ENCODE data around the gene CORO7. TPM values are rescaled to one million over a fixed set of nuclear protein-coding genes. Genes with fewer than 3 reads are reported as not detected.
"Not testable (repeated sequence)": the region's sequence is repeated elsewhere in the genome, so short reads cannot be mapped to it uniquely, and the experiment has no call there.

CORO7 gene
- polyA plus RNA-seq, 1 of the 3 experiments (the other 2 are of a cell fraction): 25.8 TPM

DNA sequence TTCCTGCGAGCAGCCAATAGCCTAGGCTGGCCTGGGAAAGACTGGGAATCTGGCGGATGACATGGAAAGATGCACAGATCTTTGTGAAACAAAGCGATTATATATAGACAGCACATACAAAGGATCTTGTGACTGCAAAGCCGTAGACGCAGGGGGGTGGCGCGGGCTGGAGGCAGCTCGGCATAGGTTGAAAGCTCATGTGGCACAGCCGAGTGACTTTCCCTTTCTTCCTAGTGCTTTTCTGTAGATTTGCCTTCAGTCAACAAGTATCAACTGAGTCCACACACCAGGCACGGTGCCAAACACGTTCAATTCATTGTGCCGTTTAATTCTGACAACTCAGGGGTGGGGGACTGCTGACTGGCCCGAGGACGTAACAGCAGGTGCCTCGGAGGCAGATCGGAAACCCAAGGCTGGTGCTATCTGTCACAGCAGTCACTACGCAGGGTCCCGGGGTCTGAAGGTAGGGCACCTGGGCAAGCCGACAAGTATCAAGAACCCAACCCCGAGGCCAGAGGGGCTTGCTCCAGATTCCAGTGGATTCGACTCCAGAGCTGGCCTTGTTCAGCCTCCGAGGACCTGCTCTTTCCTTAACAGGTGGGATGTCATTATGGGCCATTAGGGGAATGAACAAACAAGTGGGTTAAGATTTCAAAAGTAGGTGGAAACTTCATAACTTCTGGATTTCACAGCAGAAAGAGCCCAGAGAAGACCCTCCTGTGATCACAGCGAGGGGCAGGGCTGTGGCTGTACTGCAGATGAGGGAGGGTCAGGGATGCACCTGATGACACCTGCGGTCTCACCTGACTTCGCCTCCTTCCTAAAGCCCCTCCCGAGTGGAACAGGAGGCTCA, 71.2 kb downstream of the CORO7 start:
- no peaks in the 10 kb centered on the region for H3K9me3 ChIP-seq
- H3K9ac ChIP-seq: no peak overlapping the region
- ChIA-PET POLR2A (no interaction called here), CTCF (interaction anchor here (1.7 to 13.0 kb wide), 3 partner anchors 9 to 58 kb away, joined by 6 to 205 read pairs (median 6); no protein-coding TSS in a partner anchor)
- no peaks in the 10 kb centered on the region for H3K9me2 ChIP-seq
- H3K27me3 ChIP-seq (ENCODE audit: insufficient read depth): no peaks in the 10 kb centered on the region
- no peak for DNase-seq
- peaks cover 0 to 13% of the 10 kb centered on the region in 2 experiments; a peak in 1 of 4 replicates for H3K4me1 ChIP-seq (ENCODE audit: control insufficient read depth in 1 of 2, insufficient read depth in 2 of 2, low read depth in 1 of 2, low read length in 1 of 2)
- 85% methylated on average over 24 of the region's 26 CpGs for WGBS (ENCODE audit: low lambda C conversion rate)
- H3K79me2 ChIP-seq (ENCODE audit: insufficient read depth): peaks cover 80% of the 10 kb centered on the region
- no peaks in the 10 kb centered on the region for H3F3A ChIP-seq (replicated peaks; ENCODE audit: insufficient read depth)
- no peak overlapping the region for H2AFZ ChIP-seq (ENCODE audit: low read depth)
- H3K36me3 ChIP-seq (replicated peaks in 1 of 2; ENCODE audit: control insufficient read depth in 1 of 2, insufficient read depth in 2 of 2, low read length in 1 of 2): peaks cover 0 to 8% of the 10 kb centered on the region in 2 experiments
- no peak overlapping the region for H3K4me3 ChIP-seq (ENCODE audit: low read depth in 2 of 2, low read length in 1 of 2)
- TF ChIP-seq GATA2 (CRISPR knock-in tag; IDR thresholded peaks at IDR 0.05) (no peak), EZH2phosphoT487 (IDR thresholded peaks at IDR 0.05; ENCODE audit: borderline replicate concordance, low read depth) (no peak), GABPA (IDR thresholded peaks at IDR 0.05; ENCODE audit: low read depth) (no peak)
- no peak overlapping the region for H3K4me2 ChIP-seq
- no peak overlapping the region for H3K27ac ChIP-seq (ENCODE audit: low read depth in 2 of 2, low read length in 1 of 2)
- H4K20me1 ChIP-seq (ENCODE audit: insufficient read depth): peaks cover 43% of the 10 kb centered on the region

DNA sequence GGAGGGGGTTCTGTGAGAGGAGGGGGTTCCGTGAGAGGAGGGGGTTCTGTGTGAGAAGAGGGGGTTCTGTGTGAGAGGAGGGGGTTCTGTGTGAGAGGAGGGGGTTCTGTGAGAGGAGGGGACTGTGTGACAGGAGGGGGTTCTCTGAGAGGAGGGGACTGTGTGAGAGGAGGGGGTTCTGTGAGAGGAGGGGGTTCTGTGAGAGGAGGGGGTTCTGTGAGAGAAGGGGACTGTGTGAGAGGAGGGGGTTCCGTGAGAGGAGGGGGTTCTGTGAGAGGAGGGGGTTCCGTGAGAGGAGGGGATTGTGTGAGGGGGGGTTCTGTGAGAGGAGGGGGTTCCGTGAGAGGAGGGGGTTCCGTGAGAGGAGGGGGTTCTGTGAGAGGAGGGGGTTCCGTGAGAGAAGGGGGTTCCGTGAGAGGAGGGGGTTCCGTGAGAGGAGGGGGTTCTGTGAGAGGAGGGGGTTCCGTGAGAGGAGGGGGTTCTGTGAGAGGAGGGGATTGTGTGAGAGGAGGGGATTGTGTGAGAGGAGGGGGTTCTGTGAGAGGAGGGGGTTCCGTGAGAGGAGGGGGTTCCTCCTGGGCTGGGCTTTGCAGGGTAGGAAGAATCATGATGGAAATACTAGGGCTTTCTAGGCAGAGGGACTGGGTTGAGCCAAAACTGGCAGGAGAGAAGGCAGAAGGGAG, 72.0 kb downstream of the CORO7 start:
- H3K4me1 ChIP-seq (ENCODE audit: control insufficient read depth in 1 of 2, insufficient read depth in 2 of 2, low read depth in 1 of 2, low read length in 1 of 2): peaks cover 0 to 21% of the 10 kb centered on the region in 2 experiments; a peak in 1 of 4 replicates
- H3K4me3 ChIP-seq (ENCODE audit: low read depth in 2 of 2, low read length in 1 of 2); H3K9me2 ChIP-seq; H3K9me3 ChIP-seq; H3K27me3 ChIP-seq (ENCODE audit: insufficient read depth); H3K9ac ChIP-seq; H3K27ac ChIP-seq (ENCODE audit: low read depth in 2 of 2, low read length in 1 of 2); DNase-seq; H3K4me2 ChIP-seq; POLR2A ChIA-PET; H2AFZ ChIP-seq (ENCODE audit: low read depth); H3F3A ChIP-seq (replicated peaks; ENCODE audit: insufficient read depth): not testable (repeated sequence)
- WGBS (ENCODE audit: low lambda C conversion rate): 47% methylated on average over 10 of the region's 10 CpGs
- CTCF ChIA-PET: interaction anchor here (7.3 to 13.0 kb wide), 3 partner anchors 15 to 59 kb away, joined by 71 to 205 read pairs (median 153); no protein-coding TSS in a partner anchor
- peaks cover 37% of the 10 kb centered on the region for H4K20me1 ChIP-seq (ENCODE audit: insufficient read depth)
- H3K36me3 ChIP-seq (replicated peaks in 1 of 2; ENCODE audit: control insufficient read depth in 1 of 2, insufficient read depth in 2 of 2, low read length in 1 of 2): peaks cover 0 to 10% of the 10 kb centered on the region in 2 experiments
- peaks cover 72% of the 10 kb centered on the region for H3K79me2 ChIP-seq (ENCODE audit: insufficient read depth)

DNA sequence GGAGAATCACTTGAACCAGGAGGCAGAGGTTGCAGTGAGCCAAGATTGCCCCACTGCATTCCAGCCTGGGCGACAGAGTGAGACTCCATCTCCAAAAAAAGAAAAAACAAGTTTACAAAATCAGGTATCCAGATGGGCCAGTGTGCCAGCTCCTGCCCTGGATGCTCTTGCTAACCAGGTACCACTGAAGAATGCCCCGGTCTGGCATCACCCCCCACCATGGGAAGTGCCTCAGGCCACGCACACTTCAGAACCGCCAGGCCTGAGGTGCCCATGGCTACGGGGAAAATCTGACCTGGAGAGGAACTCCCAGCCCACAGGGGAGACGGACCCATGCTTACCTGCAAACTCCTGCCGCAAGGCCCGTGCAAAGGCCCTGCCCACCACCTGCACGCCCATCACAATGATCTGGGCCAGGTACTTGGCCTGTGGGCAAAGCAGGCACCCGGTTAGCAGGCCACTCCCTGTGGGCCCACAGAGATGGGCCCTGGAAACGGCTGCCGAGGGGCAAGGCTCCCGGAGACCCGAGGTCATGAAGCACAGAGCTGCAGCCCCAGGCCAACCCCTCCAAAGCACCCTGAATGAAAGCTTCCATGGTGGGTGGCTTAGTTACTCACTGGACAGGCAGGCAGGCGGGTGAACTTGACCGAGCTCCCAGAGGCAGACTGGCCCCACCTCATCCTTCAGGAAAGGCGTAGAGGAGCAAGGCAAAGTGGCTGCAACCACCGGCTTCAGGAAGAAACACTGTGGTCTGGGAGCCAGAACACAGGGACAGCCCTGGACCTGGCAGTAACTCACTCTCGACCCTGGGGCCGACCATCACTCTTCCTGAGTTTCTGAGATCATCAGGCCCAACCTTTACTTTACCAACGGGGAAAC, 73.3 kb downstream of the CORO7 start:
- Histone ChIP-seq H3K9me3 (no peaks in the 10 kb centered on the region), H3K9me2 (no peaks in the 10 kb centered on the region), H3K27ac (ENCODE audit: low read depth in 2 of 2, low read length in 1 of 2) (no peak overlapping the region), H3K79me2 (ENCODE audit: insufficient read depth) (peaks cover 59% of the 10 kb centered on the region), H3K4me3 (ENCODE audit: low read depth in 2 of 2, low read length in 1 of 2) (no peak overlapping the region), H3F3A (replicated peaks; ENCODE audit: insufficient read depth) (no peaks in the 10 kb centered on the region), H3K4me1 (ENCODE audit: control insufficient read depth in 1 of 2, insufficient read depth in 2 of 2, low read depth in 1 of 2, low read length in 1 of 2) (peaks cover 0 to 21% of the 10 kb centered on the region in 2 experiments; a peak in 1 of 4 replicates), H2AFZ (ENCODE audit: low read depth) (no peak overlapping the region), H4K20me1 (ENCODE audit: insufficient read depth) (peaks cover 37% of the 10 kb centered on the region), H3K9ac (no peak overlapping the region), H3K4me2 (no peak overlapping the region), H3K27me3 (ENCODE audit: insufficient read depth) (no peaks in the 10 kb centered on the region), H3K36me3 (replicated peaks in 1 of 2; ENCODE audit: control insufficient read depth in 1 of 2, insufficient read depth in 2 of 2, low read length in 1 of 2) (peaks cover 0 to 22% of the 10 kb centered on the region in 2 experiments)
- ChIA-PET POLR2A (no interaction called here), CTCF (interaction anchor here (1.7 to 10.6 kb wide), 3 partner anchors 13 to 60 kb away, joined by 5 to 153 read pairs (median 71); no protein-coding TSS in a partner anchor)
- 97% methylated on average over 12 of the region's 21 CpGs for WGBS (ENCODE audit: low lambda C conversion rate)
- no peak for DNase-seq
- no peak for TF ChIP-seq NFIC (IDR thresholded peaks at IDR 0.05; ENCODE audit: borderline replicate concordance)
- TF ChIP-seq POLR2AphosphoS5 (IDR thresholded peaks at IDR 0.05; ENCODE audit: low read depth, low read length): no peak
- TF ChIP-seq, protein P1, sequence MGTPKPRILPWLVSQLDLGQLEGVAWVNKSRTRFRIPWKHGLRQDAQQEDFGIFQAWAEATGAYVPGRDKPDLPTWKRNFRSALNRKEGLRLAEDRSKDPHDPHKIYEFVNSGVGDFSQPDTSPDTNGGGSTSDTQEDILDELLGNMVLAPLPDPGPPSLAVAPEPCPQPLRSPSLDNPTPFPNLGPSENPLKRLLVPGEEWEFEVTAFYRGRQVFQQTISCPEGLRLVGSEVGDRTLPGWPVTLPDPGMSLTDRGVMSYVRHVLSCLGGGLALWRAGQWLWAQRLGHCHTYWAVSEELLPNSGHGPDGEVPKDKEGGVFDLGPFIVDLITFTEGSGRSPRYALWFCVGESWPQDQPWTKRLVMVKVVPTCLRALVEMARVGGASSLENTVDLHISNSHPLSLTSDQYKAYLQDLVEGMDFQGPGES (IDR thresholded peaks at IDR 0.05; ENCODE audit: low read depth, low read length): no peak
- TF ChIP-seq EP300 (IDR thresholded peaks at IDR 0.05; ENCODE audit: borderline replicate concordance in 1 of 2, low read depth in 1 of 2, low read length in 1 of 2): no peak
- TF ChIP-seq, protein P2, sequence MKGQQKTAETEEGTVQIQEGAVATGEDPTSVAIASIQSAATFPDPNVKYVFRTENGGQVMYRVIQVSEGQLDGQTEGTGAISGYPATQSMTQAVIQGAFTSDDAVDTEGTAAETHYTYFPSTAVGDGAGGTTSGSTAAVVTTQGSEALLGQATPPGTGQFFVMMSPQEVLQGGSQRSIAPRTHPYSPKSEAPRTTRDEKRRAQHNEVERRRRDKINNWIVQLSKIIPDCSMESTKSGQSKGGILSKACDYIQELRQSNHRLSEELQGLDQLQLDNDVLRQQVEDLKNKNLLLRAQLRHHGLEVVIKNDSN (IDR thresholded peaks at IDR 0.05; ENCODE audit: borderline replicate concordance, low read depth): no peak
- TF ChIP-seq YY1 (IDR thresholded peaks at IDR 0.05; ENCODE audit: low read depth): no peak
- TF ChIP-seq, protein P3, sequence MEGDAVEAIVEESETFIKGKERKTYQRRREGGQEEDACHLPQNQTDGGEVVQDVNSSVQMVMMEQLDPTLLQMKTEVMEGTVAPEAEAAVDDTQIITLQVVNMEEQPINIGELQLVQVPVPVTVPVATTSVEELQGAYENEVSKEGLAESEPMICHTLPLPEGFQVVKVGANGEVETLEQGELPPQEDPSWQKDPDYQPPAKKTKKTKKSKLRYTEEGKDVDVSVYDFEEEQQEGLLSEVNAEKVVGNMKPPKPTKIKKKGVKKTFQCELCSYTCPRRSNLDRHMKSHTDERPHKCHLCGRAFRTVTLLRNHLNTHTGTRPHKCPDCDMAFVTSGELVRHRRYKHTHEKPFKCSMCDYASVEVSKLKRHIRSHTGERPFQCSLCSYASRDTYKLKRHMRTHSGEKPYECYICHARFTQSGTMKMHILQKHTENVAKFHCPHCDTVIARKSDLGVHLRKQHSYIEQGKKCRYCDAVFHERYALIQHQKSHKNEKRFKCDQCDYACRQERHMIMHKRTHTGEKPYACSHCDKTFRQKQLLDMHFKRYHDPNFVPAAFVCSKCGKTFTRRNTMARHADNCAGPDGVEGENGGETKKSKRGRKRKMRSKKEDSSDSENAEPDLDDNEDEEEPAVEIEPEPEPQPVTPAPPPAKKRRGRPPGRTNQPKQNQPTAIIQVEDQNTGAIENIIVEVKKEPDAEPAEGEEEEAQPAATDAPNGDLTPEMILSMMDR (IDR thresholded peaks at IDR 0.05): no peak
- TF ChIP-seq TCF12 (IDR thresholded peaks at IDR 0.05): no peak
- TF ChIP-seq, protein P4, sequence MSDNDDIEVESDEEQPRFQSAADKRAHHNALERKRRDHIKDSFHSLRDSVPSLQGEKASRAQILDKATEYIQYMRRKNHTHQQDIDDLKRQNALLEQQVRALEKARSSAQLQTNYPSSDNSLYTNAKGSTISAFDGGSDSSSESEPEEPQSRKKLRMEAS (IDR thresholded peaks at IDR 0.05; ENCODE audit: low read depth): no peak

Data from SK-N-SH (cell line).